Activated T-cell treated with anti-CD3 and anti-CD28 coated beads, Interleukin-2, amount 50 U/mL, for 4 hours (primary cell): Measurements from ENCODE around the gene F13A1. TPM values are rescaled to one million over a fixed set of nuclear protein-coding genes. Genes with fewer than 3 reads are reported as not detected.

Source experiments
- ATAC-seq, 2 donors: fragments of 200-7000 bp; cut with Tn5 transposase; one replicate each; pipeline ENCODE4 v1.10.0; 2021
- DNase-seq: peaks from one replicate; pipeline ENCODE4 v3.0.0-alpha.2; 2020
- H3K27me3 Mint-ChIP-seq: one replicate; pipeline ENCODE4 v1.8.0; 2021; ENCODE audit warnings: low read depth, mixed read lengths
- H3K36me3 Mint-ChIP-seq: one replicate; pipeline ENCODE4 v1.8.0; 2022; ENCODE audit warnings: mixed read lengths; ENCODE audit not compliant: insufficient read depth
- H3K4me1 Mint-ChIP-seq: one replicate; pipeline ENCODE4 v1.8.0; 2021; ENCODE audit warnings: low read depth, mixed read lengths
- H3K4me3 Mint-ChIP-seq: one replicate; pipeline ENCODE4 v1.8.0; 2021; ENCODE audit warnings: mild to moderate bottlenecking, moderate library complexity, mixed read lengths
- H3K9me3 Mint-ChIP-seq: one replicate; pipeline ENCODE4 v1.8.0; 2021; ENCODE audit warnings: mixed read lengths
- total RNA-seq, 3 donors: library from RNA; stranded (reverse); gene quantifications; one replicate each; pipeline ENCODE4 v1.2.1, GENCODE V29; 2021

The F13A1 gene
- total RNA-seq, 3 donors from 2014 or later, result 0.14 to 0.16 (median 0.15) TPM

DNA sequence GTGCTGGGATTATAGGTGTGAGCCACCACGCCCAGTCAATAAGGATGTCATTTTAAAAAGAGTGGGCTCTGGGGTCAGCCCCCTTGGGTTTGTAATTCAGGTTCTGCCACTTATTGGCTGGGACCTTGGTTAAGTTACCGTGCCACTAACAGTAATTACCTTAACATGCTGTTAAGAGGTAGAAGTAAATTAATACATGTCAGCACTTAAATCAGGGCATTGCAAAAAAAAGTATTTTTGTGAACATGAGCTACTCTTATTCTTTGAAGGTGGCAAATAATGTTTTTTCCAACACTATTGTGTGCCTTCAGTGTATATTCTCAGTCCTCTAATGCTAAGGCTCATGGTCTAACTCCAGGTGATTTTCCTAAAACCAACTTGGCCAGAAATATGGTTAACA lies 109.5 kb downstream of the F13A1 start:
- Mint-ChIP-seq H3K9me3 (peaks cover 17% of the 10 kb centered on the region), H3K4me1 (no peaks in the 10 kb centered on the region)
- no peak for ATAC-seq

GRCh38 chr6:6202886-6203285 lies 117.6 kb downstream of the F13A1 start:
- Mint-ChIP-seq H3K4me3 (no peak overlapping the region), H3K4me1 (no peaks in the 10 kb centered on the region), H3K9me3 (peaks cover 5% of the 10 kb centered on the region), H3K27me3 (peaks cover 10% of the 10 kb centered on the region), H3K36me3 (no peaks in the 10 kb centered on the region)
- ATAC-seq, result no peak
- DNase-seq, result no peak

More for the DNA sequence above, 109.5 kb downstream of the F13A1 start:
- DNase-seq, result no peak
- Mint-ChIP-seq H3K27me3 (peaks cover 4% of the 10 kb centered on the region), H3K4me3 (no peak overlapping the region), H3K36me3 (no peaks in the 10 kb centered on the region)

- Mint-ChIP-seq H3K4me1 (no peaks in the 10 kb centered on the region), H3K4me3 (no peak overlapping the region), H3K27me3 (peaks cover 10% of the 10 kb centered on the region), H3K36me3 (no peaks in the 10 kb centered on the region), H3K9me3 (no peaks in the 10 kb centered on the region)
- DNase-seq (no peak), ATAC-seq (no peak)
These were observed 119.3 kb downstream of the F13A1 start for GRCh38 chr6:6201200-6201599.

DNA sequence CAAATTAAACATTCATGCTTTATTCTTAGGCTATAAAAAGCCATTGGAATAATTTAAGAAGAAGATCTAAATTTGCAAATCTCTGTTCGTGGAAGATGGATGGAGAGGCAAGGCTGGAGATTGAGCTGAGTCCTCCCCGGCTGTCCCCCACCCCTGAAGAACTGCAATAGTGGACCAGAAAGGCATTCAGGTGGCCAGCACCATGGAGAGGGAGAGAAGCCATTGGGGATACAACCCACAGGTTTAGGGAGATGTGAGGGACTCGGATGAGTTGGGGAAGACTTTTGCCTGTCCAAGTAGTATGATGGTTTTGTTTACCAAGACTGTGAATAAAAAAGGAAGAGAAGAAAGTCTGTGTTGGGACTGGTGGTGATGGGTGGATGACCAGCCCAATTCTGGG lies 120.8 kb downstream of the F13A1 start:
- Mint-ChIP-seq H3K4me1 (no peaks in the 10 kb centered on the region), H3K4me3 (no peak overlapping the region), H3K36me3 (no peaks in the 10 kb centered on the region), H3K9me3 (no peaks in the 10 kb centered on the region), H3K27me3 (peaks cover 13% of the 10 kb centered on the region)
- DNase-seq (no peak), ATAC-seq (no peak)

GRCh38 chr6:6196762-6197161 lies 123.7 kb downstream of the F13A1 start:
- no peaks in the 10 kb centered on the region for H3K9me3 Mint-ChIP-seq
- ATAC-seq (no peak), DNase-seq (no peak)
- H3K36me3 Mint-ChIP-seq, result no peaks in the 10 kb centered on the region
- peaks cover 30% of the 10 kb centered on the region for H3K27me3 Mint-ChIP-seq
- H3K4me1 Mint-ChIP-seq, result no peaks in the 10 kb centered on the region
- H3K4me3 Mint-ChIP-seq, result no peak overlapping the region

DNA sequence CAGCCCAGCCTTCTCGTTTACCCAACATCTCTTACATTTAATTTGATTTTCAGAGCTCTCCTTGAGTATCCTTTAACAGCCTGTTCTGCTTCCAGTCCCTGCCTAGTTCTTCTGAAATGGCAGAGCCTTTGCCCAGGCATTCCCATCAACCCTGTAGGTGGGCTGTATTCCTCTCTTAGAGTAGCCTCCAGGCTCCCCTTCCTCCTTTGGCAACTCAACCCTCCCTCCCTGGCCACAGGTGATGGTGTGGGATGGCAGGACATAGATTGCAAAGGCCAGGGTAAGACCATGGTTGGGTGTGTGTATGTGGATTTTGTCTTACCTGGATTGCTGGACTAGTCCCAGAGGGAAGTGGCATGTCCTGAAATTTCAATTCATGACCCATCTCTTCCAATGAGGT lies 125.4 kb downstream of the F13A1 start:
- H3K4me3 Mint-ChIP-seq, result no peak overlapping the region
- H3K36me3 Mint-ChIP-seq, result no peaks in the 10 kb centered on the region
- no peaks in the 10 kb centered on the region for H3K4me1 Mint-ChIP-seq
- peaks cover 38% of the 10 kb centered on the region for H3K27me3 Mint-ChIP-seq
- no peak for ATAC-seq
- no peaks in the 10 kb centered on the region for H3K9me3 Mint-ChIP-seq
- no peak for DNase-seq

DNA sequence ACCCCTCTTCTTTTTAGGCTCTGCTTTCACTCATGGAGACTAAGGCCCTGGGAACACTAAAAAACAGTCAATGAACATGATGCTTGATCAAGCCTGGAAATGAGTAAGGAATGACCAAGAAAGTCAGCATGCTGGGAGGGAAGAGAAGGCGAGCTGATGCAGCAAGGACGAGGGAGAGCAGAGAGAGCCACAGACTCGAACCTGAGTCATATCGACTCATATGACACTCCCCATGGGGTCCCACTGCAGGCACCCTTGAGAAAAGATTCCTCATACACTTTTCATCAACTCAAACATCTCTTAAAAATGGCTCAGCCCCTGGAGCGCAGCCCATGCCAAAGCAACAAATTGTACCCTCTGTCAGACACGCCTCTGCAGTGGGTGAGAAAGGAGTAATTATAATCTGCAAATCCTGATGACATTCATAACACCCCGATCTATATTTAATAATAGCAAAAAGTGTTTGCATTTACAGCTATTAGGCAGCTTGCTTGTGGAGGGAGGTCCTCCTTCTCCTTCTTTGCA lies 127.2 kb downstream of the F13A1 start:
- Mint-ChIP-seq H3K9me3 (no peaks in the 10 kb centered on the region), H3K36me3 (no peaks in the 10 kb centered on the region), H3K4me3 (no peak overlapping the region), H3K27me3 (peaks cover 32% of the 10 kb centered on the region), H3K4me1 (no peaks in the 10 kb centered on the region)
- no peak for ATAC-seq
- no peak for DNase-seq

- no peak for DNase-seq
- Mint-ChIP-seq H3K36me3 (no peaks in the 10 kb centered on the region), H3K9me3 (no peaks in the 10 kb centered on the region)
These were observed 128.6 kb downstream of the F13A1 start for GRCh38 chr6:6191909-6192308.

GRCh38 chr6:6191476-6191875 lies 129.0 kb downstream of the F13A1 start:
- peaks cover 32% of the 10 kb centered on the region for H3K27me3 Mint-ChIP-seq
- H3K4me3 Mint-ChIP-seq, result no peak overlapping the region
- DNase-seq (no peak), ATAC-seq (no peak)
- H3K9me3 Mint-ChIP-seq, result no peaks in the 10 kb centered on the region
- H3K36me3 Mint-ChIP-seq, result no peaks in the 10 kb centered on the region
- no peaks in the 10 kb centered on the region for H3K4me1 Mint-ChIP-seq

More at GRCh38 chr6:6191909-6192308, 128.6 kb downstream of the F13A1 start:
- Mint-ChIP-seq H3K27me3 (peaks cover 32% of the 10 kb centered on the region), H3K4me1 (no peaks in the 10 kb centered on the region), H3K4me3 (no peak overlapping the region)
- no peak for ATAC-seq

- H3K27me3 Mint-ChIP-seq, result peaks cover 10% of the 10 kb centered on the region
- DNase-seq (no peak), ATAC-seq (no peak)
- no peak overlapping the region for H3K4me3 Mint-ChIP-seq
- H3K4me1 Mint-ChIP-seq, result no peaks in the 10 kb centered on the region
- no peaks in the 10 kb centered on the region for H3K36me3 Mint-ChIP-seq
- H3K9me3 Mint-ChIP-seq, result no peaks in the 10 kb centered on the region
These were observed 139.8 kb downstream of the F13A1 start for GRCh38 chr6:6180684-6181083.

GRCh38 chr6:6179858-6180623 lies 140.4 kb downstream of the F13A1 start:
- H3K4me3 Mint-ChIP-seq, result no peak overlapping the region
- no peak for DNase-seq
- no peak for ATAC-seq
- no peaks in the 10 kb centered on the region for H3K9me3 Mint-ChIP-seq
- H3K27me3 Mint-ChIP-seq, result peaks cover 10% of the 10 kb centered on the region
- no peaks in the 10 kb centered on the region for H3K36me3 Mint-ChIP-seq
- no peaks in the 10 kb centered on the region for H3K4me1 Mint-ChIP-seq

GRCh38 chr6:6178795-6179194 lies 141.7 kb downstream of the F13A1 start:
- no peak overlapping the region for H3K4me3 Mint-ChIP-seq
- no peak for DNase-seq
- H3K27me3 Mint-ChIP-seq, result peaks cover 10% of the 10 kb centered on the region
- no peak for ATAC-seq
- H3K9me3 Mint-ChIP-seq, result no peaks in the 10 kb centered on the region
- no peaks in the 10 kb centered on the region for H3K36me3 Mint-ChIP-seq
- H3K4me1 Mint-ChIP-seq, result no peaks in the 10 kb centered on the region

DNA sequence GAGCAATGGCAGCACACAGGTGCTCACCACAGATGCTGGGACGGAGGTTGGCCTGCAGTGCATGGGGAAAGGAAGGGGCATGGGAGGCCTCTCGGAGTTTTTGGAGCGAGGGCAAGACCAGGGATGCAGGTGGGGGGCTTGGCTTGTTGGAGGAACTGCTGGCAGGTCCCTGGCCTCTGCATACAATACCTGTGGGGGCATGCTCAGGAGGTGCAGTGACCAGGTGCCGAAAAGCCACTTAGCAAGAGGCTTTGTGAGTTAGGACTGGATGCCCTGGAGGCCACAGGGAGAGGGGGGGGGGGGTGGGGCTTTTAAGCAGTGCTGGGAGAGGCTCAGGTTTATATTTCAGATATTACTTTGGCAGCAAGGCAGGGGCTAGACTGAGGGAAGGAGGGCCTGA lies 142.7 kb downstream of the F13A1 start:
- no peak overlapping the region for H3K4me3 Mint-ChIP-seq
- ATAC-seq, result no peak
- H3K9me3 Mint-ChIP-seq, result no peaks in the 10 kb centered on the region
- DNase-seq, result no peak
- H3K36me3 Mint-ChIP-seq, result no peaks in the 10 kb centered on the region
- H3K4me1 Mint-ChIP-seq, result no peaks in the 10 kb centered on the region
- H3K27me3 Mint-ChIP-seq, result peaks cover 13% of the 10 kb centered on the region

DNA sequence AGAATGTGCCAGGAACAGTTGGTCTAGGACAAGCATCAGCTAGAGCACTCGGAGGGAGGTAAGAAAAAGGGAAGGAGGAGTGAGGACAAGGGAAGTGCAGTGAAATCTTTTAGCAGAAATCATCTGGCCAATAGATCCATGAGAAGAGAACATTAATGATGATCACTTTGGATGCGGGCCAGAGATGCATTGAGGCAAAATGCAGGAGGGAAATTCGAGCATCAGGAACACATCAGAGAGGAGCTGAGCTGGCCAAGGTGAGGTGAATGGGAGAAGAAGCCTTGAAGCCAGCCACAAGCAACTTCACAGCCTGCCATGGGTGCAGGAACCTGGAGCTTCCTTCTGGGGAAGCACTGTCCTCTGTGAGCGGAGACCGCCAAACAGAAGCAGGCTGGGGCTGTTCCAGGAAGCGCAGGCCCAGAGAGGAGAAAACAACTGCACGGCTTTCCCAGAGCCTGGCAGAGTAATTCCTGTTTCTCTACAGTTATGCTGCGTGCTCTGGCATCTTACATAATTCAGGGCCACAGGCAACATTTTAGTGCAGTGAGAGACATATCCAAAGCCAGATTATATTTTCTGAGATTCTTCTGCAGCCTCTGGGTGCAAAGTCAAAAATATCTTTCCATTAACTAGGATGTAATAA lies 143.8 kb downstream of the F13A1 start:
- H3K27me3 Mint-ChIP-seq, result peaks cover 15% of the 10 kb centered on the region
- no peaks in the 10 kb centered on the region for H3K36me3 Mint-ChIP-seq
- H3K4me3 Mint-ChIP-seq, result no peak overlapping the region
- no peaks in the 10 kb centered on the region for H3K9me3 Mint-ChIP-seq
- ATAC-seq (no peak), DNase-seq (no peak)
- no peaks in the 10 kb centered on the region for H3K4me1 Mint-ChIP-seq

DNA sequence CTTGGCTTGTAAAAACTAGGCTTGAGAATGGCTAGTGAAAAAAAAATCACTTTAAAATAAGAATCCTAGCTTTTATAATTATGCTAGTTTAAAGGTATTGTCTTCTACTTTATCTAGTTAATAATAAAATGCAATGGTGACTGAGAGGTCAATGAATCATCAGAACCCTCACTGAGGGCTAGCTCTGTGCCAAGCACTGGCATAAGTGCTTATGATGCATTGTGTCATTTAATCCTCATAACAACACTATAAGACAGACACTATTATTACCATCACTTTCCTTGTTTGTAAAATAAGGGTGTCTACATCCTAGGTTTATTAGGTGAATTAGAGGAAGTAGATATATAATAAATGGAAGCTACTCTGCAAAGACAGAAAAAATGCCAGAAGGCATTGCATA lies 144.3 kb downstream of the F13A1 start:
- peaks cover 12% of the 10 kb centered on the region for H3K27me3 Mint-ChIP-seq
- H3K4me3 Mint-ChIP-seq, result no peak overlapping the region
- ATAC-seq (no peak), DNase-seq (no peak)
- no peaks in the 10 kb centered on the region for H3K4me1 Mint-ChIP-seq
- H3K9me3 Mint-ChIP-seq, result no peaks in the 10 kb centered on the region
- no peaks in the 10 kb centered on the region for H3K36me3 Mint-ChIP-seq
